NOMO-1 (cell line): ENCODE results near the gene DHX58.
A peak's percentile ranks its signal among the peaks of the same experiment; 100 is the strongest.

Experiments used
- DNase-seq, 2 experiments: peaks; one replicate each; lab custom pipeline; 2025; ENCODE audit not compliant: unreplicated experiment in 2 of 2; lab: John Stamatoyannopoulos, UW

Gene DHX58

GRCh38 chr17:42111265-42111636 is 1.3 kb downstream of the DHX58 start:
- DNase-seq: no peak

- no peak for DNase-seq
These were observed 1.9 kb downstream of the DHX58 start for GRCh38 chr17:42110301-42111264.

GRCh38 chr17:42109086-42109485 is 3.4 kb downstream of the DHX58 start:
- no peak for DNase-seq

- peak; percentile 58 to 88 for DNase-seq
These were observed 4.6 kb downstream of the DHX58 start for GRCh38 chr17:42107597-42108576.

- DNase-seq: no peak
These were observed 5.4 kb downstream of the DHX58 start for GRCh38 chr17:42107124-42107523.

GRCh38 chr17:42106009-42106408 is 6.5 kb downstream of the DHX58 start:
- no peak for DNase-seq

GRCh38 chr17:42104264-42104663 is 8.2 kb downstream of the DHX58 start:
- no peak for DNase-seq

- DNase-seq: no peak
These were observed 9.1 kb downstream of the DHX58 start for GRCh38 chr17:42103221-42103954.

- DNase-seq: peak; percentile 24 to 45
These were observed 10.8 kb downstream of the DHX58 start for GRCh38 chr17:42101513-42102292.

GRCh38 chr17:42098730-42099399 is 13.6 kb downstream of the DHX58 start:
- DNase-seq: no peak

GRCh38 chr17:42097691-42098631 is 14.6 kb downstream of the DHX58 start, which contains the start of gene ZNF385C:
ZNF385C (minus strand) TSS chr17:42098473; CDS start chr17:42063056, 35,417 bp downstream.
- no peak for DNase-seq

GRCh38 chr17:42096360-42097111 is 16.0 kb downstream of the DHX58 start:
- DNase-seq: no peak

GRCh38 chr17:42094375-42095069 is 18.0 kb downstream of the DHX58 start:
- DNase-seq: no peak

GRCh38 chr17:42092939-42093338 is 19.6 kb downstream of the DHX58 start:
- DNase-seq: no peak

GRCh38 chr17:42090964-42091790 is 21.3 kb downstream of the DHX58 start:
- no peak for DNase-seq

- DNase-seq: no peak
These were observed 23.8 kb downstream of the DHX58 start for GRCh38 chr17:42088736-42089135.
